Upper lobe of right lung (tissue), 1 donor: ENCODE data around the gene NOS1. TPM values are rescaled to one million over a fixed set of nuclear protein-coding genes. Genes with fewer than 3 reads are reported as not detected.
A peak's percentile ranks its signal among the peaks of the same experiment; 100 is the strongest.

Experiments
- ATAC-seq: fragments of 200-7000 bp; cut with Tn5 transposase; one replicate; pipeline ENCODE4 v1.9.1; 2020; ENCODE audit warnings: mild to moderate bottlenecking, moderate library complexity
- DNase-seq: peaks from one replicate; pipeline ENCODE4 v3.0.0-alpha.2; 2020
- H3K27ac ChIP-seq: fragments of 200-600 bp; one replicate; pipeline ENCODE4 v1.8.0; 2022
- H3K27me3 ChIP-seq: fragments of 200-600 bp; one replicate; pipeline ENCODE4 v1.8.0; 2022; ENCODE audit warnings: mild to moderate bottlenecking
- H3K36me3 ChIP-seq: fragments of 200-600 bp; one replicate; pipeline ENCODE4 v1.8.0; 2022
- H3K4me1 ChIP-seq: fragments of 200-600 bp; one replicate; pipeline ENCODE4 v1.8.0; 2022
- H3K4me3 ChIP-seq: fragments of 200-600 bp; one replicate; pipeline ENCODE4 v1.8.0; 2022; ENCODE audit warnings: mild to moderate bottlenecking
- H3K9me3 ChIP-seq: fragments of 200-600 bp; one replicate; pipeline ENCODE4 v1.8.0; 2022
- CTCF ChIP-seq: fragments of 200-600 bp; IDR thresholded peaks from one replicate; pipeline ENCODE4 v1.8.0; 2022; ENCODE audit warnings: antibody characterized with exemption
- intact Hi-C: fragments of 100-400 bp; cut with DNase I; formaldehyde crosslinking; loops from one replicate; pipeline ENCODE4 v1.11.0; 2022
- total RNA-seq: library from RNA; stranded (reverse); fragmentation: NEBNext Ultra II Directional; extraction: Animal tissue kit (Norgen Biotek cat#: 25700); gene quantifications from one replicate; pipeline ENCODE4 v1.2.1, GENCODE V29; 2021
- donor health status: DM: no; HTN: yes; CAD: no; lungs with severe emphysema.

NOS1 gene
- total RNA-seq, 1 donor from 2014 or later = 4.9 TPM

DNA sequence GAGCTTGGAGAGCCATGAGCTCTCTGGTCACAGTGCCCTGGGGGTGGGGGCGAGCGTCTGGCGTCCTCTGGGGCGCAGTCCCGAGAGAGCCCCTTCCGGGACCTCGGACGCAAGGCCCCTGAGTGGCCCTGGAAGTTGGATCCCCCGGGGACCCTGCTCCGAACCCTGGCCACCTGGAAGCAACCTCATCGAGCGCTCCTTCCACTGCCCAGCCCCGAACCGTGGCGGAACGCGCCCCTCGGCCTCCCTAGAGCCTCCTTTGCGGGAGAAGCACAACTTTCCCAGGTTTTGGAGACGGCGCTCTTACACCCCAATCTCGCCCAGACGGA is 1.2 kb downstream of the NOS1 start:
- no peak for DNase-seq

DNA sequence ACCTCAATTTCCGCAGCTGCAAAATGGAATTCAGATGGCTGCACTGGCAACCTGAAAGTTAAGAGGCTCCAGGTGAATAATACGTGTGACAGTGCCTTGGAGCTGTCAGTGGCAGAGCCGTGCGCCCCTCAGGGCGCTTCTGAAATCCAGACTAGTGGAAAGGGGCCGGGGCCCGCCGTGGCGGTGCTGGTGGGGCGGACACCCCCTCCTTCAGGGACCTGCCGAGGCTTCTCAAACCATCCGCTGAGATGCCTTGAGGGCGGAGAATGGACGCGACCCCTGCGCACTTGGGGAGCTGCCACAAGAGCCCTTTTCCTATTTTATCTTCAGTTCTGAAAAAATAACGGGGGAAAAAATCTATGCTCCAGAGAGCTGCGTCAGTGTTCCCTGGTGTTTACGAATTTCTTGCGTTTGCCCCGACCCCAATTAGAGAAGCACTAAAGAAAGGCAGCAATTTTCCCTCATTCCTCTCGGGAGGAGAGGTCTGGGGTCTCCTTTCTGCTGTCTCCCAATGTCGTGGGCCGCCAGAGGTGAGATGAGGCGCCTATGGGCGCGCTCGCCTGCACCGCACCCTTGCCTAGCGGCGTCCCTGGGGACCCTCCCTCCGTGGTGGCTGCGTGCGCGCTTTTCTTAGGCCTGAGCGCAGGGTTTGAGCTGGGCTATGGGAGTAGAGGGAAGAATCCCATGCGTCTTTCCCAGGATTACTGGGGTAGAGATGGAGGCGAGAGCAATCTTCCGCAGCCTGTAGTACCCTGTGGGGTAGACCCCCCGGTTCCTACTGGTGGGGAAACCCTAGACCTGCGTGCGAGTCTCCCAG is 2.2 kb downstream of the NOS1 start:
- no peak for DNase-seq
- intact Hi-C loops = no loop called here

More for the DNA sequence above, 1.2 kb downstream of the NOS1 start:
- H3K27ac ChIP-seq = no peak overlapping the region
- no peak for ATAC-seq
- H3K27me3 ChIP-seq = peaks cover 57% of the 10 kb centered on the region
- no peaks in the 10 kb centered on the region for H3K9me3 ChIP-seq
- intact Hi-C loops = no loop called here
- H3K4me3 ChIP-seq = peak overlapping the region; percentile 23
- no peak for TF ChIP-seq CTCF
- H3K4me1 ChIP-seq = no peaks in the 10 kb centered on the region
- H3K36me3 ChIP-seq = no peaks in the 10 kb centered on the region

DNA sequence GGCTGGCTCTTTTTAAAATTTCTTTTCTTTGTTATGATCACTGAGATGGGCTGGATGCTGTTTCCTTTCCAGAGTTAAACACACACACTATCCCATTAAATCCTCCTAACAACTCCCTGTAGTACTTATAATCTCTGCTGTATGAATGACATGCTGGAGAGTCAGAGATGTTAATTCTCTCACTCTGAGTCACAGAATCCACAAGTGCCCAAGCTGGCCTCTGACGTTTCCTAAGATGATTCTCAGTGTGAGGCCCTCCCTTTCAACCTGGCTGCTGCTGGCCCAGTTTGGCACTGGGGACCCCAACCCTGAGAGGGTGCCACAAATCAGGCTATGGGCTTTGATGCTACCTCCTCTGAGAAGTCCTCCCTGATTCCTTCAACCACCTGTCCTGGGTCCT is 5.4 kb downstream of the NOS1 start:
- no peak overlapping the region for H3K27ac ChIP-seq
- H3K36me3 ChIP-seq = no peaks in the 10 kb centered on the region
- H3K27me3 ChIP-seq = peaks cover 27% of the 10 kb centered on the region
- no peaks in the 10 kb centered on the region for H3K9me3 ChIP-seq
- no peaks in the 10 kb centered on the region for H3K4me1 ChIP-seq
- ATAC-seq (no peak), DNase-seq (no peak)
- no peak overlapping the region for H3K4me3 ChIP-seq
- intact Hi-C loops = no loop called here
- TF ChIP-seq CTCF = no peak

More for the DNA sequence above, 2.2 kb downstream of the NOS1 start:
- Histone ChIP-seq H3K9me3 (no peaks in the 10 kb centered on the region), H3K36me3 (no peaks in the 10 kb centered on the region), H3K27ac (no peak overlapping the region), H3K4me1 (no peaks in the 10 kb centered on the region), H3K27me3 (peaks cover 51% of the 10 kb centered on the region), H3K4me3 (no peak overlapping the region)
- ATAC-seq = no peak
- TF ChIP-seq CTCF = no peak

GRCh38 chr12:117352883-117353282 is 8.5 kb downstream of the NOS1 start:
- no peak for TF ChIP-seq CTCF
- ATAC-seq (no peak), DNase-seq (no peak)
- H3K4me1 ChIP-seq = no peaks in the 10 kb centered on the region
- H3K36me3 ChIP-seq = no peaks in the 10 kb centered on the region
- H3K4me3 ChIP-seq = no peak overlapping the region
- intact Hi-C loops = no loop called here
- no peaks in the 10 kb centered on the region for H3K27me3 ChIP-seq
- H3K27ac ChIP-seq = no peak overlapping the region
- no peaks in the 10 kb centered on the region for H3K9me3 ChIP-seq

DNA sequence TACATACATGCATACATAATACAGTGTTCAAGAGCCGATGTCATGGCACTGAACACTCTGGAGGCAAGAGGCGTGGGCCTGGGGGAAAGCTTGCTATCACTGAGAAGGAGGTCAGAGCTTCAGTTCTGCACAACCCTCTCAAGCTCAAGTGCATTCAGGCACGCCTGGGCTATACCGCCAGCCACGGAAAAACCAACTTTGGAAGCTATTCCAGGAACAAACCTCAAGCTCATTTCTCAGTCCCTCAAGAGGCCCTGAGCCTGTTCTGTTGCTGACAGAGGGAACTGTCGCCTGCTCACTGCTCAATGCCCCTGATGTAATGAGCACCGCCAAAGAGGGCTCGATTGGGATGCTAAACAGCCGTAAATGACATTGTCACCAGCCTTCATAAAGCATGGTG is 9.2 kb downstream of the NOS1 start:
- intact Hi-C loops = no loop called here
- ATAC-seq = peak; percentile 13

More for the DNA sequence above, 9.2 kb downstream of the NOS1 start:
- peaks cover 3% of the 10 kb centered on the region for H3K27me3 ChIP-seq
- no peak overlapping the region for H3K27ac ChIP-seq
- no peaks in the 10 kb centered on the region for H3K9me3 ChIP-seq
- TF ChIP-seq CTCF = no peak
- no peak for DNase-seq
- H3K4me1 ChIP-seq = no peaks in the 10 kb centered on the region
- no peaks in the 10 kb centered on the region for H3K36me3 ChIP-seq
- H3K4me3 ChIP-seq = no peak overlapping the region
